Liver (tissue), 9 donors: ENCODE results near the gene WDR5. TPM values are rescaled to one million over a fixed set of nuclear protein-coding genes. Genes with fewer than 3 reads are reported as not detected.
"Not testable (repeated sequence)": the region's sequence is repeated elsewhere in the genome, so short reads cannot be mapped to it uniquely, and the experiment has no call there.

Experiments
- DNase-seq: peaks from one replicate; pipeline ENCODE4 v3.0.0-alpha.2; 2017; ENCODE audit warnings: low spot score
- H3K27ac ChIP-seq, 2 donors: one replicate each; pipeline ENCODE4 v1.7.0; 2013; ENCODE audit warnings: inconsistent platforms in 2 of 2, low read length in 2 of 2, control low read depth in 1 of 2, low read depth in 1 of 2, mild to moderate bottlenecking in 1 of 2
- H3K27me3 ChIP-seq, 4 donors: one replicate each; pipeline versions ENCODE4 v1.6.1 to v1.7.0; 2013; ENCODE audit warnings: low read length in 3 of 4, inconsistent platforms in 1 of 4, mild to moderate bottlenecking in 1 of 4, moderate library complexity in 1 of 4; ENCODE audit not compliant: control insufficient read depth in 4 of 4, insufficient read depth in 4 of 4
- H3K36me3 ChIP-seq, 4 donors: one replicate each; pipeline versions ENCODE4 v1.6.1 to v1.7.0; 2013; ENCODE audit warnings: low read length in 3 of 4, mild to moderate bottlenecking in 3 of 4, low read depth in 1 of 4, moderate library complexity in 1 of 4; ENCODE audit not compliant: control insufficient read depth in 4 of 4, insufficient read depth in 3 of 4
- H3K4me1 ChIP-seq, 4 donors: one replicate each; pipeline versions ENCODE4 v1.6.1 to v1.7.0; 2013; ENCODE audit warnings: low read length in 3 of 4, mild to moderate bottlenecking in 3 of 4, moderate library complexity in 1 of 4; ENCODE audit not compliant: control insufficient read depth in 4 of 4, insufficient read depth in 4 of 4
- H3K4me3 ChIP-seq, 3 donors: one replicate each; pipeline versions ENCODE4 v1.6.1 to v1.7.0; 2013; ENCODE audit warnings: low read length in 3 of 3, control low read depth in 1 of 3, low read depth in 1 of 3, mild to moderate bottlenecking in 1 of 3
- H3K9ac ChIP-seq, 2 donors: one replicate each; pipeline ENCODE4 v1.7.0; 2013; ENCODE audit warnings: low read length in 2 of 2, mild to moderate bottlenecking in 2 of 2, moderate library complexity in 2 of 2, control low read depth in 1 of 2, low read depth in 1 of 2
- H3K9me3 ChIP-seq, 4 donors: one replicate each; pipeline versions ENCODE4 v1.6.1 to v1.7.0; 2013; ENCODE audit warnings: low read length in 3 of 4; ENCODE audit not compliant: control insufficient read depth in 4 of 4
- ATF3 ChIP-seq: IDR thresholded peaks from 2 replicates; pipeline ENCODE4 v1.6.1; 2016; ENCODE audit warnings: antibody characterized with exemption
- FOXA1 ChIP-seq: IDR thresholded peaks from 2 replicates; pipeline ENCODE4 v1.6.1; 2016; ENCODE audit warnings: antibody characterized with exemption
- GABPA ChIP-seq, 2 donors: IDR thresholded peaks in 1 of 2; conservative IDR thresholded peaks in 1 of 2; 2 replicates each; pipeline ENCODE4 v1.6.1; 2016; ENCODE audit warnings: antibody characterized with exemption in 2 of 2, mild to moderate bottlenecking in 1 of 2, moderate library complexity in 1 of 2
- HNF4A ChIP-seq, 2 donors: conservative IDR thresholded peaks; 2 replicates each; pipeline ENCODE4 v1.6.1; 2016; ENCODE audit warnings: antibody characterized with exemption in 2 of 2, mild to moderate bottlenecking in 2 of 2
- JUND ChIP-seq, 2 donors: IDR thresholded peaks; 2 replicates each; pipeline ENCODE4 v1.6.1; 2016; ENCODE audit warnings: antibody characterized with exemption in 2 of 2
- NR2F2 ChIP-seq: IDR thresholded peaks from 2 replicates; pipeline ENCODE4 v1.6.1; 2016; ENCODE audit warnings: antibody characterized with exemption
- RAD21 ChIP-seq, 2 donors: IDR thresholded peaks; 2 replicates each; pipeline ENCODE4 v1.6.1; 2016; ENCODE audit warnings: antibody characterized with exemption in 2 of 2, mild to moderate bottlenecking in 2 of 2
- YY1 ChIP-seq: IDR thresholded peaks from 2 replicates; pipeline ENCODE4 v1.6.1; 2016; ENCODE audit warnings: antibody characterized with exemption, mild to moderate bottlenecking
- ZBTB33 ChIP-seq: IDR thresholded peaks from 2 replicates; pipeline ENCODE4 v1.6.1; 2016; ENCODE audit warnings: antibody characterized with exemption
- WGBS: extraction: QIAGEN DNeasy Blood & Tissue Kit; methylation state at CpG from one replicate; pipeline ENCODE4 v1.1.7; 2013; 5-methylcytosine and 5-hydroxymethylcytosine counted together
- polyA plus RNA-seq, 2 donors: library from polyadenylated mRNA; stranded (reverse) in 1 of 2; unstranded in 1 of 2; fragments of 200-250 nt in 1 of 2; fragments of >200 nt in 1 of 2; fragmentation: Nextera tagmentation in 1 of 2; extraction: Ambion mirVana in 1 of 2; gene quantifications; one replicate each; pipeline versions ENCODE4 v1.2.1 to v1.2.3, GENCODE V29; 2013 to 2015
- total RNA-seq, 2 donors: library from RNA; depleted of rRNA; stranded (reverse); fragments of >200 nt; gene quantifications; one replicate each; pipeline ENCODE4 v1.2.3, GENCODE V29; 2014
- TF ChIP-seq, protein P1 (sequence below): IDR thresholded peaks from 2 replicates; pipeline ENCODE4 v1.6.1; 2016; ENCODE audit warnings: antibody characterized with exemption
- TF ChIP-seq, protein P2 (sequence below): IDR thresholded peaks from 2 replicates; pipeline ENCODE4 v1.6.1; 2016; ENCODE audit warnings: antibody characterized with exemption, mild to moderate bottlenecking
- TF ChIP-seq, protein P3 (sequence below): fragments of 150-350 bp; IDR thresholded peaks from 2 replicates; pipeline ENCODE4 v1.5.1; 2017; ENCODE audit warnings: improper control_type of control experiment, low read depth, low read length; ENCODE audit not compliant: missing input control
- donor health status: healthy.
- donor health status: healthy.
- donor health status: healthy.
- donor health status: healthy.
- donor health status: healthy.

Gene WDR5
- total and polyA plus RNA-seq, 4 donors: 11.1 to 21.6 (median 14.6) TPM

DNA sequence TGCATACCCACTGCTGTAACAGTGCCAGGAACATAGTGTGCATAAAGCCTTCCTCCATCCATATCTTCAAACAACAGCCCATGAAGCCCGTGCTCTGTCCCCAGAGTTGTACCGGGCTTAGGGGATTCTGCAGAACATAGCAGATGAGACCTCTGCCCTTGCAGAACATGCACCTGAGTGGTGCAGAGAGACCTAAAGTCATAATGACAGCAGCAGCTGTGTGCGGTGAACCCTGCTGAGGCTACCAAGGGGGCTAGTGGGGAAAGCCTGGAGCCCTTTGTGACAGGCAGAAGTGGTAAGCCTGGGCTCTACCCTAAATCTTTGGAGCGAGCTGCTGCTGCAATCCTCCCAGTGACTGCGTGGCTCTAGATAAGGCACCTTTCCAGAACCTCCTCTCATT is 35.8 kb upstream of the WDR5 start:
- WGBS: 90% methylated on average over 5 of the region's 5 CpGs

DNA sequence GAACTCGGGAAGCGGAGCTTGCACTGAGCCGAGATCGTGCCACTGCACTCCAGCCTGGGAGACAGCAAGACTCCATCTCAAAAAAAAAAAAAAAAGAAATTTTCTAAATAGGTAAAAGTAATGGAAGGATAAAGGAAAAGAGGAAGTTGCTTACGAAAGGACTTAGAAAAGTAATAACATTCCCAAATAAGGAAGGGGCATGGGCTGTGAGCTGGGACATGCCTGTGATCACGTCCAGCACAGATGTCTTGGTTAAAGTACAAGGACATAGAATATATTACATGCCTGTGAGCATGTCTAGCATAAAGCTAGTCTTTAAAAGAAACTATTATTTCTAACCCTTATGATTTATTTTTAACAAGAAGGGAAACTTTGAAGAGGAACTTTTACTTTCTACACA is 34.7 kb upstream of the WDR5 start:
- not testable (repeated sequence) for H3K4me3 ChIP-seq, H3K9ac ChIP-seq, H3K4me1 ChIP-seq, H3K36me3 ChIP-seq, H3K27ac ChIP-seq, H3K27me3 ChIP-seq, DNase-seq, H3K9me3 ChIP-seq
- 74% methylated on average over 6 of the region's 6 CpGs for WGBS

More for the DNA sequence above, 35.8 kb upstream of the WDR5 start:
- Histone ChIP-seq H3K9me3 (peaks cover 0 to 3% (median 0%) of the 10 kb centered on the region in 4 donors), H3K4me1 (no peaks in the 10 kb centered on the region), H3K27ac (no peak overlapping the region), H3K4me3 (no peak overlapping the region), H3K36me3 (no peaks in the 10 kb centered on the region), H3K9ac (no peak overlapping the region), H3K27me3 (no peaks in the 10 kb centered on the region)
- no peak for TF ChIP-seq FOXA1
- TF ChIP-seq HNF4A (conservative IDR thresholded peaks at IDR 0.05): no peak
- no peak for TF ChIP-seq YY1
- TF ChIP-seq JUND (IDR thresholded peaks at IDR 0.05): no peak
- TF ChIP-seq GABPA (IDR thresholded peaks at IDR 0.05 in 1 of 2, conservative IDR thresholded peaks at IDR 0.05 in 1 of 2): no peak
- no peak for DNase-seq

- WGBS: 63% methylated on average over 11 of the region's 11 CpGs
- no peak overlapping the region for H3K27ac ChIP-seq
- peaks cover 0 to 3% (median 0%) of the 10 kb centered on the region in 4 donors for H3K9me3 ChIP-seq
- no peak overlapping the region for H3K4me3 ChIP-seq
- TF ChIP-seq ZBTB33: no peak
- TF ChIP-seq NR2F2: no peak
- TF ChIP-seq, protein P1, sequence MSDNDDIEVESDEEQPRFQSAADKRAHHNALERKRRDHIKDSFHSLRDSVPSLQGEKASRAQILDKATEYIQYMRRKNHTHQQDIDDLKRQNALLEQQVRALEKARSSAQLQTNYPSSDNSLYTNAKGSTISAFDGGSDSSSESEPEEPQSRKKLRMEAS: no peak
- no peak for TF ChIP-seq ATF3
- TF ChIP-seq YY1: no peak
- no peak for TF ChIP-seq RAD21 (IDR thresholded peaks at IDR 0.05)
- TF ChIP-seq, protein P2, sequence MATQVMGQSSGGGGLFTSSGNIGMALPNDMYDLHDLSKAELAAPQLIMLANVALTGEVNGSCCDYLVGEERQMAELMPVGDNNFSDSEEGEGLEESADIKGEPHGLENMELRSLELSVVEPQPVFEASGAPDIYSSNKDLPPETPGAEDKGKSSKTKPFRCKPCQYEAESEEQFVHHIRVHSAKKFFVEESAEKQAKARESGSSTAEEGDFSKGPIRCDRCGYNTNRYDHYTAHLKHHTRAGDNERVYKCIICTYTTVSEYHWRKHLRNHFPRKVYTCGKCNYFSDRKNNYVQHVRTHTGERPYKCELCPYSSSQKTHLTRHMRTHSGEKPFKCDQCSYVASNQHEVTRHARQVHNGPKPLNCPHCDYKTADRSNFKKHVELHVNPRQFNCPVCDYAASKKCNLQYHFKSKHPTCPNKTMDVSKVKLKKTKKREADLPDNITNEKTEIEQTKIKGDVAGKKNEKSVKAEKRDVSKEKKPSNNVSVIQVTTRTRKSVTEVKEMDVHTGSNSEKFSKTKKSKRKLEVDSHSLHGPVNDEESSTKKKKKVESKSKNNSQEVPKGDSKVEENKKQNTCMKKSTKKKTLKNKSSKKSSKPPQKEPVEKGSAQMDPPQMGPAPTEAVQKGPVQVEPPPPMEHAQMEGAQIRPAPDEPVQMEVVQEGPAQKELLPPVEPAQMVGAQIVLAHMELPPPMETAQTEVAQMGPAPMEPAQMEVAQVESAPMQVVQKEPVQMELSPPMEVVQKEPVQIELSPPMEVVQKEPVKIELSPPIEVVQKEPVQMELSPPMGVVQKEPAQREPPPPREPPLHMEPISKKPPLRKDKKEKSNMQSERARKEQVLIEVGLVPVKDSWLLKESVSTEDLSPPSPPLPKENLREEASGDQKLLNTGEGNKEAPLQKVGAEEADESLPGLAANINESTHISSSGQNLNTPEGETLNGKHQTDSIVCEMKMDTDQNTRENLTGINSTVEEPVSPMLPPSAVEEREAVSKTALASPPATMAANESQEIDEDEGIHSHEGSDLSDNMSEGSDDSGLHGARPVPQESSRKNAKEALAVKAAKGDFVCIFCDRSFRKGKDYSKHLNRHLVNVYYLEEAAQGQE: no peak
- TF ChIP-seq, protein P3, sequence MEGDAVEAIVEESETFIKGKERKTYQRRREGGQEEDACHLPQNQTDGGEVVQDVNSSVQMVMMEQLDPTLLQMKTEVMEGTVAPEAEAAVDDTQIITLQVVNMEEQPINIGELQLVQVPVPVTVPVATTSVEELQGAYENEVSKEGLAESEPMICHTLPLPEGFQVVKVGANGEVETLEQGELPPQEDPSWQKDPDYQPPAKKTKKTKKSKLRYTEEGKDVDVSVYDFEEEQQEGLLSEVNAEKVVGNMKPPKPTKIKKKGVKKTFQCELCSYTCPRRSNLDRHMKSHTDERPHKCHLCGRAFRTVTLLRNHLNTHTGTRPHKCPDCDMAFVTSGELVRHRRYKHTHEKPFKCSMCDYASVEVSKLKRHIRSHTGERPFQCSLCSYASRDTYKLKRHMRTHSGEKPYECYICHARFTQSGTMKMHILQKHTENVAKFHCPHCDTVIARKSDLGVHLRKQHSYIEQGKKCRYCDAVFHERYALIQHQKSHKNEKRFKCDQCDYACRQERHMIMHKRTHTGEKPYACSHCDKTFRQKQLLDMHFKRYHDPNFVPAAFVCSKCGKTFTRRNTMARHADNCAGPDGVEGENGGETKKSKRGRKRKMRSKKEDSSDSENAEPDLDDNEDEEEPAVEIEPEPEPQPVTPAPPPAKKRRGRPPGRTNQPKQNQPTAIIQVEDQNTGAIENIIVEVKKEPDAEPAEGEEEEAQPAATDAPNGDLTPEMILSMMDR: no peak
- H3K27me3 ChIP-seq: no peaks in the 10 kb centered on the region
- no peaks in the 10 kb centered on the region for H3K4me1 ChIP-seq
- H3K9ac ChIP-seq: no peak overlapping the region
- no peak for DNase-seq
- no peaks in the 10 kb centered on the region for H3K36me3 ChIP-seq
These were observed 34.2 kb upstream of the WDR5 start for GRCh38 chr9:134101623-134102149.
